Measurements from ENCODE around the gene DNAJC6. TPM values are rescaled to one million over a fixed set of nuclear protein-coding genes. Genes with fewer than 3 reads are reported as not detected.
"Not testable (repeated sequence)": the region's sequence is repeated elsewhere in the genome, so short reads cannot be mapped to it uniquely, and the experiment has no call there.

Gene DNAJC6
- total RNA-seq, 4 donors from 2014 or later = 0.10 to 0.75 (median 0.36) TPM; not detected in 1

- intact Hi-C loops (cut with DNase I; ENCODE audit: low total_unique reads) = no loop called here
- Histone ChIP-seq H3K9me3 (no peaks in the 10 kb centered on the region), H3K36me3 (no peaks in the 10 kb centered on the region), H3K27me3 (no peaks in the 10 kb centered on the region), H3K4me1 (no peaks in the 10 kb centered on the region), H3K27ac (no peak overlapping the region), H3K4me3 (no peak overlapping the region)
- no peak for DNase-seq
- TF ChIP-seq CTCF (IDR thresholded peaks at IDR 0.05 in 4 of 5, conservative IDR thresholded peaks at IDR 0.05 in 1 of 5) (no peak), POLR2A (IDR thresholded peaks at IDR 0.05) (no peak)
- in situ Hi-C loops (cut with MboI; ENCODE audit: low sequenced_read_pairs in 4 of 4) = loop anchor here in 1 of 4 donors (25.0 kb wide), 1 partner anchor 244 kb away; no protein-coding TSS in a partner anchor
- ATAC-seq = no peak
These were observed 134.3 kb downstream of the DNAJC6 start for GRCh38 chr1:65443647-65444046.

GRCh38 chr1:65444128-65444640, 134.8 kb downstream of the DNAJC6 start:
- in situ Hi-C loops (cut with MboI; ENCODE audit: low sequenced_read_pairs in 4 of 4) = loop anchor here in 1 of 4 donors (25.0 kb wide), 1 partner anchor 243 kb away; no protein-coding TSS in a partner anchor
- no peak for TF ChIP-seq POLR2A (IDR thresholded peaks at IDR 0.05)
- TF ChIP-seq CTCF (IDR thresholded peaks at IDR 0.05 in 4 of 5, conservative IDR thresholded peaks at IDR 0.05 in 1 of 5) = no peak
- H3K4me3 ChIP-seq = no peak overlapping the region
- no peak for DNase-seq
- no peaks in the 10 kb centered on the region for H3K9me3 ChIP-seq
- H3K4me1 ChIP-seq = no peaks in the 10 kb centered on the region
- no peaks in the 10 kb centered on the region for H3K27me3 ChIP-seq
- intact Hi-C loops (cut with DNase I; ENCODE audit: low total_unique reads) = no loop called here
- ATAC-seq = no peak
- no peak overlapping the region for H3K27ac ChIP-seq
- no peaks in the 10 kb centered on the region for H3K36me3 ChIP-seq

- no peak for ATAC-seq
- H3K4me3 ChIP-seq = no peak overlapping the region
- H3K27ac ChIP-seq = no peak overlapping the region
- no peaks in the 10 kb centered on the region for H3K4me1 ChIP-seq
- H3K27me3 ChIP-seq = no peaks in the 10 kb centered on the region
- no peak for DNase-seq
- H3K9me3 ChIP-seq = no peaks in the 10 kb centered on the region
- TF ChIP-seq POLR2A (IDR thresholded peaks at IDR 0.05) (no peak), CTCF (IDR thresholded peaks at IDR 0.05 in 4 of 5, conservative IDR thresholded peaks at IDR 0.05 in 1 of 5) (no peak)
- no peaks in the 10 kb centered on the region for H3K36me3 ChIP-seq
- in situ Hi-C loops (cut with MboI; ENCODE audit: low sequenced_read_pairs in 4 of 4) = loop anchor here in 1 of 4 donors (25.0 kb wide), 1 partner anchor 241 kb away; no protein-coding TSS in a partner anchor
- intact Hi-C loops (cut with DNase I; ENCODE audit: low total_unique reads) = no loop called here
These were observed 136.5 kb downstream of the DNAJC6 start for GRCh38 chr1:65445837-65446236.

GRCh38 chr1:65449214-65449823, 140.0 kb downstream of the DNAJC6 start:
- TF ChIP-seq CTCF (IDR thresholded peaks at IDR 0.05 in 4 of 5, conservative IDR thresholded peaks at IDR 0.05 in 1 of 5) (no peak), POLR2A (IDR thresholded peaks at IDR 0.05) (no peak)
- Histone ChIP-seq H3K4me1 (no peaks in the 10 kb centered on the region), H3K9me3 (no peaks in the 10 kb centered on the region), H3K27ac (no peak overlapping the region), H3K27me3 (no peaks in the 10 kb centered on the region), H3K4me3 (no peak overlapping the region), H3K36me3 (no peaks in the 10 kb centered on the region)
- in situ Hi-C loops (cut with MboI; ENCODE audit: low sequenced_read_pairs in 4 of 4) (loop anchor here in 1 of 4 donors (25.0 kb wide), 1 partner anchor 238 kb away; no protein-coding TSS in a partner anchor), intact Hi-C loops (cut with DNase I; ENCODE audit: low total_unique reads) (no loop called here)
- ATAC-seq (no peak), DNase-seq (no peak)

GRCh38 chr1:65455678-65456077, 146.3 kb downstream of the DNAJC6 start:
- ATAC-seq; H3K4me3 ChIP-seq; intact Hi-C loops (cut with DNase I; ENCODE audit: low total_unique reads); DNase-seq; H3K36me3 ChIP-seq; in situ Hi-C loops (cut with MboI; ENCODE audit: low sequenced_read_pairs in 4 of 4); H3K9me3 ChIP-seq; H3K4me1 ChIP-seq; H3K27me3 ChIP-seq; H3K27ac ChIP-seq: not testable (repeated sequence)
